Esophagus squamous epithelium (tissue), 4 donors: ENCODE results near the gene CAMTA1.

ENCODE experiments used
- CTCF ChIP-seq, 6 experiments: fragments of 450-650 bp in 4 of 6; fragments of 200-600 bp in 2 of 6; sonication (generic) in 2 of 6; IDR thresholded peaks; one replicate each; pipeline ENCODE4 v1.5.1; 2016 to 2019; ENCODE audit warnings: antibody characterized with exemption in 6 of 6, mild to moderate bottlenecking in 4 of 6, moderate library complexity in 4 of 6
- POLR2A ChIP-seq, 4 donors: fragments of 450-650 bp; IDR thresholded peaks; one replicate each; pipeline ENCODE4 v1.6.1; 2017; ENCODE audit warnings: antibody characterized with exemption in 4 of 4, mild to moderate bottlenecking in 4 of 4, moderate library complexity in 3 of 4

- no peak for TF ChIP-seq CTCF (IDR thresholded peaks at IDR 0.05)
- no peak for TF ChIP-seq POLR2A (IDR thresholded peaks at IDR 0.05)
Measured at GRCh38 chr1:7373251-7373650, 588.0 kb downstream of the CAMTA1 start.
